IMR-90 (cell line): Measurements from ENCODE around the gene LHFPL3. TPM values are rescaled to one million over a fixed set of nuclear protein-coding genes. Genes with fewer than 3 reads are reported as not detected.

ENCODE experiments used
- ATAC-seq: fragments of 200-7000 bp; cut with Tn5 transposase; 2 replicates; pipeline ENCODE4 v1.9.1; 2020; ENCODE audit warnings: low read depth, mild to moderate bottlenecking, moderate library complexity
- BruUV-seq: library from RNA; stranded (reverse); fragments of 400-500 nt; replicated peaks from 2 replicates; lab custom pipeline; 2021; lab: Mats Ljungman, UMichigan
- CTCF ChIA-PET: fragments of 300-600 bp; formaldehyde crosslinking; extraction: SDS; loops from one replicate; lab custom pipeline; 2021; ENCODE audit warnings: antibody characterized with exemption; lab: Yijun Ruan, JAX
- POLR2A ChIA-PET: fragments of 300-600 bp; sonication (Branson Sonifier 250); formaldehyde crosslinking; loops from one replicate; lab custom pipeline; 2022; ENCODE audit warnings: antibody characterized with exemption; ENCODE audit not compliant: unreplicated experiment; lab: Charles Lee
- DNase-seq: peaks from one replicate; pipeline ENCODE4 v3.0.0; 2013
- H2AFZ ChIP-seq: replicated peaks from 2 replicates; pipeline ENCODE3; 2013; ENCODE audit warnings: low read length, mild to moderate bottlenecking; ENCODE audit not compliant: poor library complexity
- H2AK5ac ChIP-seq: 2 replicates; pipeline ENCODE4 v1.6.1; 2013; ENCODE audit warnings: low read depth, low read length, inconsistent platforms
- H2AK9ac ChIP-seq: replicated peaks from 2 replicates; pipeline ENCODE3; 2013; ENCODE audit warnings: mild to moderate bottlenecking, low read depth, low read length, moderate library complexity; ENCODE audit not compliant: poor library complexity
- H2BK120ac ChIP-seq: 2 replicates; pipeline ENCODE4 v1.6.1; 2013; ENCODE audit warnings: low read depth, low read length, inconsistent platforms
- H2BK15ac ChIP-seq: 3 replicates; pipeline ENCODE4 v1.6.1; 2013; ENCODE audit warnings: low read depth, low read length, inconsistent platforms
- H2BK20ac ChIP-seq: 2 replicates; pipeline ENCODE4 v1.6.1; 2013; ENCODE audit warnings: low read depth, mild to moderate bottlenecking, inconsistent platforms, low read length, moderate library complexity
- H2BK5ac ChIP-seq: 2 replicates; pipeline ENCODE4 v1.6.1; 2013; ENCODE audit warnings: mild to moderate bottlenecking, low read depth, low read length, inconsistent platforms; ENCODE audit not compliant: poor library complexity, severe bottlenecking
- H3K14ac ChIP-seq: replicated peaks from 2 replicates; pipeline ENCODE4 v1.6.1; 2013; ENCODE audit warnings: low read depth, low read length, inconsistent platforms
- H3K18ac ChIP-seq: 2 replicates; pipeline ENCODE4 v1.6.1; 2013; ENCODE audit warnings: low read depth, low read length, control low read depth
- H3K23ac ChIP-seq: 2 replicates; pipeline ENCODE4 v1.6.1; 2013; ENCODE audit warnings: low read depth, low read length, inconsistent platforms
- H3K27ac ChIP-seq: 2 replicates; pipeline ENCODE4 v1.5.1; 2013; ENCODE audit warnings: mild to moderate bottlenecking, control low read depth, low read length; ENCODE audit not compliant: insufficient read depth
- H3K27me3 ChIP-seq: 2 replicates; pipeline ENCODE4 v1.6.1; 2013; ENCODE audit warnings: low read length; ENCODE audit not compliant: control insufficient read depth, insufficient read depth
- H3K36me3 ChIP-seq: 2 replicates; pipeline ENCODE4 v1.6.1; 2013; ENCODE audit warnings: low read length, mixed read lengths; ENCODE audit not compliant: control insufficient read depth, insufficient read depth
- H3K4ac ChIP-seq: 2 replicates; pipeline ENCODE4 v1.6.1; 2013; ENCODE audit warnings: low read depth, low read length, inconsistent platforms
- H3K4me1 ChIP-seq: 2 replicates; pipeline ENCODE4 v1.6.1; 2013; ENCODE audit warnings: low read length, mixed read lengths; ENCODE audit not compliant: control insufficient read depth, insufficient read depth
- H3K4me2 ChIP-seq: 2 replicates; pipeline ENCODE4 v1.6.1; 2013; ENCODE audit warnings: low read depth, mild to moderate bottlenecking, control low read depth, low read length, moderate library complexity
- H3K4me3 ChIP-seq: 2 replicates; pipeline ENCODE4 v1.5.1; 2013; ENCODE audit warnings: low read depth, mild to moderate bottlenecking, control low read depth, low read length, moderate library complexity; ENCODE audit not compliant: insufficient read depth
- H3K56ac ChIP-seq: 2 replicates; pipeline ENCODE4 v1.6.1; 2013; ENCODE audit warnings: low read length, inconsistent platforms; ENCODE audit not compliant: insufficient read depth; ENCODE audit errors: extremely low read depth
- H3K79me1 ChIP-seq, 2 experiments: 2 replicates each; pipeline ENCODE4 v1.6.1; 2013; ENCODE audit warnings: low read length in 2 of 2, inconsistent platforms in 1 of 2, low read depth in 1 of 2
- H3K9ac ChIP-seq: 2 replicates; pipeline ENCODE4 v1.6.1; 2013; ENCODE audit warnings: low read depth, low read length, control low read depth
- H3K9me1 ChIP-seq: 2 replicates; pipeline ENCODE4 v1.6.1; 2013; ENCODE audit warnings: low read length, inconsistent platforms; ENCODE audit not compliant: insufficient read depth
- H3K9me3 ChIP-seq: 2 replicates; pipeline ENCODE4 v1.6.1; 2013; ENCODE audit warnings: low read length; ENCODE audit not compliant: control insufficient read depth, insufficient read depth
- H4K20me1 ChIP-seq: 2 replicates; pipeline ENCODE4 v1.6.1; 2013; ENCODE audit warnings: low read length, inconsistent platforms; ENCODE audit not compliant: insufficient read depth
- H4K5ac ChIP-seq: 2 replicates; pipeline ENCODE4 v1.6.1; 2013; ENCODE audit warnings: mild to moderate bottlenecking, low read depth, low read length, control low read depth
- H4K8ac ChIP-seq, 2 experiments: 2 replicates each; pipeline ENCODE4 v1.6.1; 2013; ENCODE audit warnings: low read depth in 2 of 2, low read length in 2 of 2, control low read depth in 1 of 2, inconsistent platforms in 1 of 2
- H4K91ac ChIP-seq: 2 replicates; pipeline ENCODE4 v1.6.1; 2013; ENCODE audit warnings: low read depth, low read length, inconsistent platforms; ENCODE audit not compliant: insufficient read depth
- BHLHE40 ChIP-seq: fragments of 150-350 bp; IDR thresholded peaks from 2 replicates; pipeline ENCODE4 v1.6.1; 2016; ENCODE audit warnings: mild to moderate bottlenecking, low read depth, low read length
- CEBPB ChIP-seq: IDR thresholded peaks from 2 replicates; pipeline ENCODE4 v1.6.1; 2012; ENCODE audit warnings: low read depth, low read length, improper control_type of control experiment
- CHD1 ChIP-seq: IDR thresholded peaks from 2 replicates; pipeline ENCODE4 v1.6.1; 2012; ENCODE audit warnings: low read depth, low read length, improper control_type of control experiment
- CTCF ChIP-seq: conservative IDR thresholded peaks from 2 replicates; pipeline ENCODE4 v1.5.1; 2012; ENCODE audit warnings: mild to moderate bottlenecking, low read depth, low read length, improper control_type of control experiment
- FOS ChIP-seq: fragments of 150-350 bp; IDR thresholded peaks from 2 replicates; pipeline ENCODE4 v1.6.1; 2016; ENCODE audit warnings: low read depth, low read length
- MAFK ChIP-seq: IDR thresholded peaks from 2 replicates; pipeline ENCODE4 v1.6.1; 2012; ENCODE audit warnings: low read depth, low read length, improper control_type of control experiment
- MAZ ChIP-seq: IDR thresholded peaks from 2 replicates; pipeline ENCODE4 v1.6.1; 2012; ENCODE audit warnings: low read depth, mild to moderate bottlenecking, low read length, improper control_type of control experiment, moderate library complexity, borderline replicate concordance
- MXI1 ChIP-seq: IDR thresholded peaks from 2 replicates; pipeline ENCODE4 v1.6.1; 2012; ENCODE audit warnings: low read depth, mild to moderate bottlenecking, low read length, moderate library complexity, borderline replicate concordance
- NFE2L2 ChIP-seq: fragments of 150-350 bp; IDR thresholded peaks from 2 replicates; pipeline ENCODE4 v1.6.1; 2016; ENCODE audit warnings: low read depth, mild to moderate bottlenecking, low read length
- POLR2A ChIP-seq: IDR thresholded peaks from 2 replicates; pipeline ENCODE4 v1.6.1; 2012; ENCODE audit warnings: mild to moderate bottlenecking, low read depth, low read length
- RAD21 ChIP-seq: IDR thresholded peaks from 2 replicates; pipeline ENCODE4 v1.6.1; 2012; ENCODE audit warnings: low read length, improper control_type of control experiment
- RCOR1 ChIP-seq: IDR thresholded peaks from 2 replicates; pipeline ENCODE4 v1.6.1; 2012; ENCODE audit warnings: mild to moderate bottlenecking, low read length, improper control_type of control experiment; ENCODE audit not compliant: insufficient replicate concordance
- RFX5 ChIP-seq: IDR thresholded peaks from 2 replicates; pipeline ENCODE4 v1.8.0; 2012; ENCODE audit warnings: low read depth, mild to moderate bottlenecking, low read length, moderate library complexity
- SMC3 ChIP-seq: fragments of 150-350 bp; IDR thresholded peaks from 2 replicates; pipeline ENCODE4 v1.6.1; 2016; ENCODE audit warnings: low read depth, mild to moderate bottlenecking, antibody characterized with exemption, low read length, moderate library complexity
- WGBS, 2 experiments: methylation state at CpG; one replicate each; pipeline versions ENCODE4 v1.1.5 to v1.1.7; 2013; ENCODE audit warnings: missing lambda C conversion rate in 2 of 2; ENCODE audit not compliant: insufficient read length in 1 of 2; ENCODE audit errors: extremely low coverage in 2 of 2; 5-methylcytosine and 5-hydroxymethylcytosine counted together
- dilution Hi-C: fragments of 300-500 bp; cut with HindIII; formaldehyde crosslinking; loops from one replicate; pipeline ENCODE4 v1.14.3; 2018; ENCODE audit warnings: low sequenced_read_pairs; ENCODE audit not compliant: unreplicated experiment
- in situ Hi-C: fragments of 300-500 bp; cut with MboI; formaldehyde crosslinking; loops from 3 replicates; pipeline ENCODE4 v1.14.3; 2019; ENCODE audit warnings: low sequenced_read_pairs, inconsistent platforms, mixed read lengths
- intact Hi-C: fragments of 100-400 bp; cut with micrococcal nuclease; formaldehyde crosslinking; loops from 2 replicates; pipeline ENCODE4 v1.10.0; 2022
- polyA plus RNA-seq, 3 experiments: library from polyadenylated mRNA; depleted of rRNA; stranded (reverse); fragments of >200 nt; gene quantifications; 2 replicates each; pipeline ENCODE4 v1.2.3, GENCODE V29; 2012; ENCODE audit warnings: low replicate concordance in 1 of 3
- total RNA-seq: library from RNA; depleted of rRNA; stranded (reverse); fragments of >200 nt; gene quantifications from 2 replicates; pipeline ENCODE4 v1.2.3, GENCODE V29; 2012
- TF ChIP-seq, protein P1 (sequence below): fragments of 150-350 bp; IDR thresholded peaks from 2 replicates; pipeline ENCODE4 v1.6.1; 2017; ENCODE audit warnings: mild to moderate bottlenecking, antibody characterized with exemption, low read length, low read depth
- TF ChIP-seq, protein P2 (sequence below): fragments of 150-350 bp; IDR thresholded peaks from 2 replicates; pipeline ENCODE4 v1.6.1; 2016; ENCODE audit warnings: low read depth, mild to moderate bottlenecking, low read length, moderate library complexity, borderline replicate concordance

LHFPL3 gene
- total and polyA plus RNA-seq, 2 of the 4 experiments (the other 2 are of a cell fraction) = not detected

DNA sequence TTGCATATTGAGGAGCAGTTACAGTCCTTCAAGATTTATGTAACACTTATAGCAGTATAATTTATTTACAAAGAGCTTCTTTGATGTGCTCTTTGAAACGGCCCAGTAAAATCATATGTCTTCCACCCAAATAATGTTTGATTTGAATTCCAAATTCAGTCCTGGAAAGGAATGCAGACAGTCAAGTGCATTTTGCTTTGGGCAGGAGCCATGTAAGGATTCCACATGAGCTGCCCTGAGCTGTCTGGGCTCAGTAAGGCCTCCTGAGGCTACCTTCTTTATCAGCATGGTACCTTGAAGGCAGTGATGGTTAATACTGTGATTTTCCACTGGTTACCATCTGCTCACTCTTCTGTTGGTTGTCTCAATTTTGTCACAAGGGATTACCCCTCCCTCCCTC, 41.6 kb upstream of the LHFPL3 start:
- no peak overlapping the region for H3K14ac ChIP-seq
- H4K91ac ChIP-seq = no peak overlapping the region
- no peaks in the 10 kb centered on the region for H4K20me1 ChIP-seq
- TF ChIP-seq, protein P1, sequence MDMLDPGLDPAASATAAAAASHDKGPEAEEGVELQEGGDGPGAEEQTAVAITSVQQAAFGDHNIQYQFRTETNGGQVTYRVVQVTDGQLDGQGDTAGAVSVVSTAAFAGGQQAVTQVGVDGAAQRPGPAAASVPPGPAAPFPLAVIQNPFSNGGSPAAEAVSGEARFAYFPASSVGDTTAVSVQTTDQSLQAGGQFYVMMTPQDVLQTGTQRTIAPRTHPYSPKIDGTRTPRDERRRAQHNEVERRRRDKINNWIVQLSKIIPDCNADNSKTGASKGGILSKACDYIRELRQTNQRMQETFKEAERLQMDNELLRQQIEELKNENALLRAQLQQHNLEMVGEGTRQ = no peak
- TF ChIP-seq CEBPB = no peak
- no peak for TF ChIP-seq CHD1
- TF ChIP-seq SMC3 = no peak
- no peak for TF ChIP-seq RCOR1
- no peak for TF ChIP-seq MXI1
- no peak for TF ChIP-seq MAZ
- no peak for TF ChIP-seq RFX5
- TF ChIP-seq, protein P2, sequence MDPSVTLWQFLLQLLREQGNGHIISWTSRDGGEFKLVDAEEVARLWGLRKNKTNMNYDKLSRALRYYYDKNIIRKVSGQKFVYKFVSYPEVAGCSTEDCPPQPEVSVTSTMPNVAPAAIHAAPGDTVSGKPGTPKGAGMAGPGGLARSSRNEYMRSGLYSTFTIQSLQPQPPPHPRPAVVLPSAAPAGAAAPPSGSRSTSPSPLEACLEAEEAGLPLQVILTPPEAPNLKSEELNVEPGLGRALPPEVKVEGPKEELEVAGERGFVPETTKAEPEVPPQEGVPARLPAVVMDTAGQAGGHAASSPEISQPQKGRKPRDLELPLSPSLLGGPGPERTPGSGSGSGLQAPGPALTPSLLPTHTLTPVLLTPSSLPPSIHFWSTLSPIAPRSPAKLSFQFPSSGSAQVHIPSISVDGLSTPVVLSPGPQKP = no peak
- TF ChIP-seq BHLHE40 = no peak
- TF ChIP-seq CTCF = no peak
- TF ChIP-seq POLR2A = no peak
- TF ChIP-seq NFE2L2 = no peak
- no peak for TF ChIP-seq RAD21
- TF ChIP-seq MAFK = no peak
- TF ChIP-seq FOS = no peak
- no peak overlapping the region for H3K23ac ChIP-seq
- WGBS, 2 experiments = no CpG with 5 or more reads among the region's 1 CpG
- H3K4ac ChIP-seq = no peak overlapping the region
- ChIA-PET POLR2A (no interaction called here), CTCF (interaction anchor here (0.7 kb wide), 1 partner anchor 131 kb away, joined by 4 read pairs; no protein-coding TSS in a partner anchor)
- H2BK20ac ChIP-seq = no peak overlapping the region
- no peak for DNase-seq
- H3K27ac ChIP-seq = no peak overlapping the region
- no peak overlapping the region for H4K5ac ChIP-seq
- intact Hi-C loops (no loop called here), in situ Hi-C loops (no loop called here), dilution Hi-C loops (no loop called here)
- H2AK9ac ChIP-seq = no peak overlapping the region
- no peak overlapping the region for H2BK15ac ChIP-seq
- no peak overlapping the region for H3K4me2 ChIP-seq
- no peak overlapping the region for H2AFZ ChIP-seq
- no peak overlapping the region for H3K18ac ChIP-seq
- H3K9me3 ChIP-seq = no peaks in the 10 kb centered on the region
- no peak overlapping the region for H2BK5ac ChIP-seq
- H3K4me1 ChIP-seq = no peaks in the 10 kb centered on the region
- no peaks in the 10 kb centered on the region for H3K79me1 ChIP-seq
- no peak overlapping the region for H4K8ac ChIP-seq
- no TSS peak for BruUV-seq
- H3K36me3 ChIP-seq = no peaks in the 10 kb centered on the region
- no peak overlapping the region for H2AK5ac ChIP-seq
- no peak for ATAC-seq
- no peak overlapping the region for H3K4me3 ChIP-seq
- no peaks in the 10 kb centered on the region for H3K9me1 ChIP-seq
- no peak overlapping the region for H2BK120ac ChIP-seq
- no peaks in the 10 kb centered on the region for H3K27me3 ChIP-seq
- H3K56ac ChIP-seq = no peak overlapping the region
- H3K9ac ChIP-seq = no peak overlapping the region
